ENCODE measurements around the gene SGTB.
"Not testable (repeated sequence)": the region's sequence is repeated elsewhere in the genome, so short reads cannot be mapped to it uniquely, and the experiment has no call there.

The SGTB gene

GRCh38 chr5:65674749-65675148 is 47.2 kb downstream of the SGTB start:
- DNase-seq (ENCODE audit: low read depth in 2 of 3, low spot score in 2 of 3), result no peak

- DNase-seq (ENCODE audit: low read depth in 2 of 3, low spot score in 2 of 3), result no peak
Observed at GRCh38 chr5:65672796-65673195, 49.1 kb downstream of the SGTB start.

- DNase-seq (ENCODE audit: low read depth in 2 of 3, low spot score in 2 of 3), result no peak
Observed at GRCh38 chr5:65668696-65669095, 53.2 kb downstream of the SGTB start.

- no peak for DNase-seq (ENCODE audit: low read depth in 2 of 3, low spot score in 2 of 3)
Observed at GRCh38 chr5:65663804-65664521, 57.9 kb downstream of the SGTB start.

- DNase-seq (ENCODE audit: low read depth in 2 of 3, low spot score in 2 of 3), result no peak
Observed at GRCh38 chr5:65654713-65655112, 67.2 kb downstream of the SGTB start.

- no peak for DNase-seq (ENCODE audit: low read depth in 2 of 3, low spot score in 2 of 3)
Observed at GRCh38 chr5:65651144-65651543, 70.8 kb downstream of the SGTB start.

GRCh38 chr5:65647941-65648340 is 74.0 kb downstream of the SGTB start:
- DNase-seq (ENCODE audit: low read depth in 2 of 3, low spot score in 2 of 3), result no peak

- DNase-seq (ENCODE audit: low read depth in 2 of 3, low spot score in 2 of 3), result no peak
Observed at GRCh38 chr5:65646938-65647337, 75.0 kb downstream of the SGTB start.

GRCh38 chr5:65640240-65640639 is 81.7 kb downstream of the SGTB start:
- no peak for DNase-seq (ENCODE audit: low read depth in 2 of 3, low spot score in 2 of 3)

- no peak for DNase-seq (ENCODE audit: low read depth in 2 of 3, low spot score in 2 of 3)
Observed at GRCh38 chr5:65630981-65631380, 90.9 kb downstream of the SGTB start.

GRCh38 chr5:65625743-65626142 is 96.2 kb downstream of the SGTB start:
- DNase-seq (ENCODE audit: low read depth in 2 of 3, low spot score in 2 of 3), result no peak

GRCh38 chr5:65624571-65625555 is 97.0 kb downstream of the SGTB start, which contains the start of the genes SHLD3 and TRAPPC13:
TSS of gene SHLD3 (plus strand) at chr5:65625027. CDS start at chr5:65629588, 4,561 bp downstream.
TSS of gene TRAPPC13 (plus strand) at chr5:65625027. CDS start at chr5:65625061, 34 bp downstream.
- peak; percentile 26 to 56 (median 52) for DNase-seq (ENCODE audit: low read depth in 2 of 3, low spot score in 2 of 3)

GRCh38 chr5:65624025-65624570 is 97.8 kb downstream of the SGTB start, which contains the start of gene TRIM23:
TSS of gene TRIM23 (minus strand) at chr5:65624333. CDS start at chr5:65624274, 59 bp downstream.
- peak; percentile 57 to 78 (median 74) for DNase-seq (ENCODE audit: low read depth in 2 of 3, low spot score in 2 of 3)

- DNase-seq (ENCODE audit: low read depth in 2 of 3, low spot score in 2 of 3), result no peak
Observed at GRCh38 chr5:65623482-65623881, 98.4 kb downstream of the SGTB start.

- DNase-seq (ENCODE audit: low read depth in 2 of 3, low spot score in 2 of 3), result not testable (repeated sequence)
Observed at GRCh38 chr5:65621961-65622360, 99.9 kb downstream of the SGTB start.

GRCh38 chr5:65620021-65620420 is 101.9 kb downstream of the SGTB start:
- DNase-seq (ENCODE audit: low read depth in 2 of 3, low spot score in 2 of 3), result no peak
